Vagina (tissue), 2 donors: ENCODE measurements around the gene UHRF1.
"Not testable (repeated sequence)": the region's sequence is repeated elsewhere in the genome, so short reads cannot be mapped to it uniquely, and the experiment has no call there.

Experiments
- CTCF ChIP-seq, 3 experiments: fragments of 450-650 bp in 2 of 3; fragments of 200-600 bp in 1 of 3; sonication (generic) in 1 of 3; IDR thresholded peaks; one replicate each; pipeline ENCODE4 v1.5.1; 2017 to 2019; ENCODE audit warnings: antibody characterized with exemption in 3 of 3, mild to moderate bottlenecking in 2 of 3, moderate library complexity in 2 of 3
- POLR2A ChIP-seq, 2 donors: fragments of 450-650 bp; IDR thresholded peaks; one replicate each; pipeline ENCODE4 v1.6.1; 2017; ENCODE audit warnings: antibody characterized with exemption in 2 of 2, mild to moderate bottlenecking in 2 of 2, moderate library complexity in 2 of 2
- POLR2AphosphoS5 ChIP-seq, 2 donors: sonication (generic); formaldehyde crosslinking; IDR thresholded peaks; one replicate each; pipeline ENCODE4 v1.9.0; 2017; ENCODE audit warnings: antibody characterized with exemption in 2 of 2, mild to moderate bottlenecking in 2 of 2, low read depth in 1 of 2; ENCODE audit not compliant: insufficient read depth in 1 of 2

DNA sequence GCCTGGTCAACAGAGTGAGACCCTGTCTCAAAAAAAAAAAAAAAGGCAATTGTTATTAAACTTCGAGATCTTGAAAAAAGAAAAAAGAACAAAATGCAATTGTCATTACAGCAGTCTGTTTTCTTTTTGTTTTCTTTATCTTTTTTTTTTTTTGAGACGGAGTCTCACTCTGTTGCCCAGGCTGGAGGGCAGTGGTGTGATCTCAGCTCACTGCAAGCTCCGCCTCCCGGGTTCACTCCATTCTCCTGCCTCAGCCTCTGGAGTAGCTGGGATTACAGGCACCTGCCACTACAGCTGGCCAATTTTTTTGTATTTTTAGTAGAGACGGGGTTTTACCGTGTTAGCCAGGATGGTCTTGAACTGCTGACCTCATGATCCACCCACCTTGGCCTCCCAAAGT, 26.4 kb upstream of the UHRF1 start:
- TF ChIP-seq CTCF (IDR thresholded peaks at IDR 0.05); POLR2AphosphoS5 (IDR thresholded peaks at IDR 0.05; ENCODE audit: insufficient read depth in 1 of 2, low read depth in 1 of 2); POLR2A (IDR thresholded peaks at IDR 0.05): not testable (repeated sequence)
